ENCODE measurements around the gene RTTN. TPM values are rescaled to one million over a fixed set of nuclear protein-coding genes. Genes with fewer than 3 reads are reported as not detected.
"Not testable (repeated sequence)": the region's sequence is repeated elsewhere in the genome, so short reads cannot be mapped to it uniquely, and the experiment has no call there.

The RTTN gene
- total and polyA plus RNA-seq, 10 of the 15 experiments (the other 5 are each of a cell fraction or from before 2014, with no cell fraction given): 9.4 to 36.6 (median 15.7) TPM

DNA sequence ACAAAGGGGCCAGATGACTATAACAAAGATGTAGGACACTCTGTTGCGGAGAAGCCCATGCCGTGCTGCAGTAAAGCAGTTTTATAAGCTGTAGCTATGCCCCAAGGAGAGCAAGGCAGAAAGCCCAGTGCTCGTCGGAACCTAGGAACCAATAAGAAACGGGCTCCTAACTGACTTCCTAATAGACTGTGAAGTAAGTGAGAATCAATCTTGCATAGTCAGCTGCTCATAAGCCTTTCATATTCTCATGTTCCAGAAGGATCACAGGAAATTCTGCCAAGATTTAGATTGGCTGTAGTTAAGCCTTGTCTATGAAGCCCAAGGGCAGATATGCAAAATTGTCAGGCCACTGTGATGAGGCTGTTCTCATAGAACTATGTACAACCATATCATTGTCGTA, 98.4 kb downstream of the RTTN start (continued):
- TF ChIP-seq, protein P1, sequence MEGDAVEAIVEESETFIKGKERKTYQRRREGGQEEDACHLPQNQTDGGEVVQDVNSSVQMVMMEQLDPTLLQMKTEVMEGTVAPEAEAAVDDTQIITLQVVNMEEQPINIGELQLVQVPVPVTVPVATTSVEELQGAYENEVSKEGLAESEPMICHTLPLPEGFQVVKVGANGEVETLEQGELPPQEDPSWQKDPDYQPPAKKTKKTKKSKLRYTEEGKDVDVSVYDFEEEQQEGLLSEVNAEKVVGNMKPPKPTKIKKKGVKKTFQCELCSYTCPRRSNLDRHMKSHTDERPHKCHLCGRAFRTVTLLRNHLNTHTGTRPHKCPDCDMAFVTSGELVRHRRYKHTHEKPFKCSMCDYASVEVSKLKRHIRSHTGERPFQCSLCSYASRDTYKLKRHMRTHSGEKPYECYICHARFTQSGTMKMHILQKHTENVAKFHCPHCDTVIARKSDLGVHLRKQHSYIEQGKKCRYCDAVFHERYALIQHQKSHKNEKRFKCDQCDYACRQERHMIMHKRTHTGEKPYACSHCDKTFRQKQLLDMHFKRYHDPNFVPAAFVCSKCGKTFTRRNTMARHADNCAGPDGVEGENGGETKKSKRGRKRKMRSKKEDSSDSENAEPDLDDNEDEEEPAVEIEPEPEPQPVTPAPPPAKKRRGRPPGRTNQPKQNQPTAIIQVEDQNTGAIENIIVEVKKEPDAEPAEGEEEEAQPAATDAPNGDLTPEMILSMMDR (IDR thresholded peaks at IDR 0.05 in 2 of 3, conservative IDR thresholded peaks at IDR 0.05 in 1 of 3; ENCODE audit: control insufficient read depth in 2 of 3, extremely low read depth in 1 of 3, insufficient read depth in 1 of 3, low read depth in 3 of 3, low read length in 3 of 3): no peak

DNA sequence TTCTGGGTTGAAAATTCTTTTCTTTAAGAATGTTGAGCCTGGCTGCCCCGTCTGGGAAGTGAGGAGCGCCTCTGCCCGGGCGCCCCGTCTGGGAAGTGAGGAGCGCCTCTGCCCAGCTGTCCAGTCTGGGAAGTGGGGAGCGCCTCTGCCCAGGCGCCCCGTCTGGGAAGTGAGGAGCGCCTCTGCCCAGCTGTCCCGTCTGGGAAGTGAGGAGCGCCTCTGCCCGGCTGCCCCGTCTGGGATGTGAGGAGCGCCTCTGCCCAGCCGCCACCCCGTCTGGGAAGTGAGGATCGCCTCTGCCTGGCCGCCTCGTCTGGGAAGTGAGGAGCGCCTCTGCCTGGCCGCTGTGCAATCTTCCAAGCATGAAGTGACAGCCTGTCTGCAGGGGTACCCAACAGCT, 102.6 kb downstream of the RTTN start:
- H2AFZ ChIP-seq (ENCODE audit: control insufficient read depth, low read depth, low read length); H3K4me1 ChIP-seq (ENCODE audit: control insufficient read depth, insufficient read depth, low read length); in situ Hi-C loops (cut with MboI); H3K36me3 ChIP-seq (ENCODE audit: control insufficient read depth in 2 of 2, insufficient read depth in 2 of 2, low read length in 1 of 2); SMC1A ChIA-PET (ENCODE audit: uncharacterized antibody, unreplicated experiment); H3K9me3 ChIP-seq (replicated peaks; ENCODE audit: control insufficient read depth, insufficient read depth, low read length); H3K27me3 ChIP-seq (replicated peaks in 1 of 2; ENCODE audit: control insufficient read depth in 2 of 2, insufficient read depth in 2 of 2, low read length in 1 of 2); FAIRE-seq; POLR2A ChIA-PET; intact Hi-C loops (cut with micrococcal nuclease; ENCODE audit: unreplicated experiment); BruUV-seq (replicated peaks); DNase-seq (ENCODE audit: low read depth, low spot score); ATAC-seq; RAD21 ChIA-PET (ENCODE audit: unreplicated experiment); H3K27ac ChIP-seq (ENCODE audit: control insufficient read depth, insufficient read depth); H4K20me1 ChIP-seq (ENCODE audit: control insufficient read depth, insufficient read depth); H3K4me3 ChIP-seq; H3K79me2 ChIP-seq (ENCODE audit: control insufficient read depth, insufficient read depth, low read length); CTCF ChIA-PET; H3K9ac ChIP-seq (ENCODE audit: control insufficient read depth, insufficient read depth, low read length); H3K4me2 ChIP-seq (ENCODE audit: control insufficient read depth, insufficient read depth): not testable (repeated sequence)
- 92% methylated on average over 21 of the region's 22 CpGs for WGBS (ENCODE audit: insufficient coverage, insufficient replicate concordance, low lambda C conversion rate, missing lambda C conversion rate)

DNA sequence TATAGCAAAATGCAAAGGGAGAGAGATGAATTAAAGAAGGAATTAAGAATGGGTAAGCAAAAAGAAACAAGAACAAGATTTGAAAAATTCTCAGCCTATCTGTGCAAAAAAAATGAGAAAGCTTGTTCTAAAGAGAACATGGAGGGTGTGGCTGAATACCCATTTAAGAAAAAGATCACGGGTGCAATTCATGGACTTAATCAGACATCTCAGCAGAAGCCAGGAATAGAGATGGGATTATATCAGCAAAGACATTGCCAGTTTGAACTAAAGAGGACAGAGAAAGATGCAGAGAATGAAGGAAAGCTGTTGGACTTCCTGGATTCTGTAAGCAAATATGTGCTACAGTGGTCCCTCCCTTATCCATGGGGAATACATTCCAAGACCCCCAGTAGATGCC, 115.6 kb downstream of the RTTN start:
- ChIA-PET SMC1A (ENCODE audit: uncharacterized antibody, unreplicated experiment) (interaction anchor here (2.0 kb wide), 1 partner anchor 453 kb away, joined by 6 read pairs; no protein-coding TSS in a partner anchor), RAD21 (ENCODE audit: unreplicated experiment) (no interaction called here), CTCF (interaction anchor here (0.7 kb wide), 1 partner anchor 29 kb away, joined by 3 read pairs; no protein-coding TSS in a partner anchor), POLR2A (no interaction called here)
- no peaks in the 10 kb centered on the region for H3K27me3 ChIP-seq (replicated peaks in 1 of 2; ENCODE audit: control insufficient read depth in 2 of 2, insufficient read depth in 2 of 2, low read length in 1 of 2)
- no TSS peak for BruUV-seq (replicated peaks)
- TF ChIP-seq CHD2 (IDR thresholded peaks at IDR 0.05; ENCODE audit: borderline replicate concordance, low read depth, low read length) (no peak), GABPA (IDR thresholded peaks at IDR 0.05; ENCODE audit: low read depth) (no peak), HDAC2 (IDR thresholded peaks at IDR 0.05) (no peak)
- TF ChIP-seq, protein P2, sequence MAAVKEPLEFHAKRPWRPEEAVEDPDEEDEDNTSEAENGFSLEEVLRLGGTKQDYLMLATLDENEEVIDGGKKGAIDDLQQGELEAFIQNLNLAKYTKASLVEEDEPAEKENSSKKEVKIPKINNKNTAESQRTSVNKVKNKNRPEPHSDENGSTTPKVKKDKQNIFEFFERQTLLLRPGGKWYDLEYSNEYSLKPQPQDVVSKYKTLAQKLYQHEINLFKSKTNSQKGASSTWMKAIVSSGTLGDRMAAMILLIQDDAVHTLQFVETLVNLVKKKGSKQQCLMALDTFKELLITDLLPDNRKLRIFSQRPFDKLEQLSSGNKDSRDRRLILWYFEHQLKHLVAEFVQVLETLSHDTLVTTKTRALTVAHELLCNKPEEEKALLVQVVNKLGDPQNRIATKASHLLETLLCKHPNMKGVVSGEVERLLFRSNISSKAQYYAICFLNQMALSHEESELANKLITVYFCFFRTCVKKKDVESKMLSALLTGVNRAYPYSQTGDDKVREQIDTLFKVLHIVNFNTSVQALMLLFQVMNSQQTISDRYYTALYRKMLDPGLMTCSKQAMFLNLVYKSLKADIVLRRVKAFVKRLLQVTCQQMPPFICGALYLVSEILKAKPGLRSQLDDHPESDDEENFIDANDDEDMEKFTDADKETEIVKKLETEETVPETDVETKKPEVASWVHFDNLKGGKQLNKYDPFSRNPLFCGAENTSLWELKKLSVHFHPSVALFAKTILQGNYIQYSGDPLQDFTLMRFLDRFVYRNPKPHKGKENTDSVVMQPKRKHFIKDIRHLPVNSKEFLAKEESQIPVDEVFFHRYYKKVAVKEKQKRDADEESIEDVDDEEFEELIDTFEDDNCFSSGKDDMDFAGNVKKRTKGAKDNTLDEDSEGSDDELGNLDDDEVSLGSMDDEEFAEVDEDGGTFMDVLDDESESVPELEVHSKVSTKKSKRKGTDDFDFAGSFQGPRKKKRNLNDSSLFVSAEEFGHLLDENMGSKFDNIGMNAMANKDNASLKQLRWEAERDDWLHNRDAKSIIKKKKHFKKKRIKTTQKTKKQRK (IDR thresholded peaks at IDR 0.05; ENCODE audit: low read depth, low read length): no peak
- no peaks in the 10 kb centered on the region for H3K9me3 ChIP-seq (replicated peaks; ENCODE audit: control insufficient read depth, insufficient read depth, low read length)
- no peaks in the 10 kb centered on the region for H4K20me1 ChIP-seq (ENCODE audit: control insufficient read depth, insufficient read depth)
- no peaks in the 10 kb centered on the region for H3K4me1 ChIP-seq (ENCODE audit: control insufficient read depth, insufficient read depth, low read length)
- intact Hi-C loops (cut with micrococcal nuclease; ENCODE audit: unreplicated experiment): loop anchor here (5.0 to 10.0 kb wide), 2 partner anchors 362 to 1165 kb away; no protein-coding TSS in a partner anchor
- H3K4me3 ChIP-seq: no peak overlapping the region
- no peak overlapping the region for H3K4me2 ChIP-seq (ENCODE audit: control insufficient read depth, insufficient read depth)
- 87% methylated on average over 1 of the region's 1 CpG for WGBS (ENCODE audit: insufficient coverage, insufficient replicate concordance, low lambda C conversion rate, missing lambda C conversion rate)
- DNase-seq (ENCODE audit: low read depth, low spot score) (no peak), FAIRE-seq (no peak), ATAC-seq (no peak)
- no peak overlapping the region for H3K9ac ChIP-seq (ENCODE audit: control insufficient read depth, insufficient read depth, low read length)
- no peak overlapping the region for H2AFZ ChIP-seq (ENCODE audit: control insufficient read depth, low read depth, low read length)
- H3K79me2 ChIP-seq (ENCODE audit: control insufficient read depth, insufficient read depth, low read length): no peaks in the 10 kb centered on the region
- in situ Hi-C loops (cut with MboI): loop anchor here (10.0 kb wide), 3 partner anchors 455 to 1245 kb away; no protein-coding TSS in a partner anchor
- no peak overlapping the region for H3K27ac ChIP-seq (ENCODE audit: control insufficient read depth, insufficient read depth)
- H3K36me3 ChIP-seq (ENCODE audit: control insufficient read depth in 2 of 2, insufficient read depth in 2 of 2, low read length in 1 of 2): peaks cover 1 to 3% of the 10 kb centered on the region in 2 experiments; a peak in 2 of 4 replicates
